ENCODE data around the gene CASR. TPM values are rescaled to one million over a fixed set of nuclear protein-coding genes. Genes with fewer than 3 reads are reported as not detected.

CASR gene
- not detected for total RNA-seq

DNA sequence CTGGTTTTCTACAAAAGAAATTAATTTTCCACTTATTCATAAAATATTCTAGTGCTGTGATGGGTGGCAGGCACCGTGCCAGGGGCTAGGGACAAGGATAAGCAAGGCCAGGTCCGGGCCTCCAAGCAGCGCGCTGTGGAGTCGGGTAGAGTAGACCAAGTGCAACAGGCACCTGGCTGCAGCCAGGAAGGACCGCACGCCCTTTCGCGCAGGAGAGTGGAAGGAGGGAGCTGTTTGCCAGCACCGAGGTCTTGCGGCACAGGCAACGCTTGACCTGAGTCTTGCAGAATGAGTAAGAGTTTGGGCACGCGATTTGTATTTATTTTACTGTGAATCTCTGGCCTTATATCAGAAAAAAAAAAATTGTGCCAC lies at the start of gene CASR:
Gene CASR (plus strand): TSS at position 148 of the 372 bp plus-strand sequence. CDS start 70,522 bp downstream, outside the sequence.

DNA sequence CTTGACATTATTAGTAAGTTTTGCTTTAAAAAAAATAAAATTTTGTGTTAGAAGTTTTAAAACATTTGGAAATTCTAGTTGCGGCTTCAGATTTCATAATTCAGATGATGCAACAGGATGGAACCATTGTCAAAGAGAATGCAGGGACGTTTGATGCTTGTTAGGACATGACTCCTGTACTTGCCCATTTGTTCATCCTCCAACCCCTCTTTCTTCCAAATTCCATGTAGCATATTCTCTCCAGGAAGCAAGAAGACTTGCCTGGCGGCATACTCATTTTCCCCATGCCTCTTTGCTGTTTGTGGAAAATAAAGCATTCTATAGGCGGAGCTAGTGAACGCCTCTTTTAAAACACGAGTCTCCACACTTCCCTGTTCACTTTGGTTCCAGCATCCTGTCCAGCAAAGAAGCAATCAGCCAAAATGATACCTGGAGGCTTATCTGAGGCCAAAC lies 141.4 kb downstream of the CASR start, which contains the start of gene CSTA:
Gene CSTA (plus strand): TSS at position 378 of the 453 bp plus-strand sequence. CDS start 45 bp downstream, at position 423.

Other genes starting within 250 kb of the CASR start
- not detected for gene ILDR1, start 161.4 kb upstream of the CASR start, total RNA-seq
- gene CD86, start 128.3 kb upstream of the CASR start, total RNA-seq = not detected
- gene CSTA, start 141.6 kb downstream of the CASR start, total RNA-seq = under 1 TPM in 1 of 2 donors, not detected in 1; 0.34 TPM
- gene MIX23, start 199.6 kb downstream of the CASR start, total RNA-seq = 10 to 100 TPM; 15.1 to 56.9 TPM
- gene FAM162A, start 200.5 kb downstream of the CASR start, total RNA-seq = 10 to 100 TPM; 12.0 to 14.3 TPM
- gene WDR5B, start 232.4 kb downstream of the CASR start, total RNA-seq = 1 to 10 TPM; 3.4 to 4.3 TPM